T-cell (primary cell): ENCODE results near the gene PRKCZ. TPM values are rescaled to one million over a fixed set of nuclear protein-coding genes. Genes with fewer than 3 reads are reported as not detected.

Source experiments
- ATAC-seq, 4 experiments: fragments of 200-7000 bp in 3 of 4; fragments of 150-1000 bp in 1 of 4; cut with Tn5 transposase; replicated peaks in 1 of 4; 1 replicate in 3 of 4; 2 replicates in 1 of 4; pipeline ENCODE4 v1.10.0; 2021; ENCODE audit warnings: moderate library complexity in 3 of 4, mild to moderate bottlenecking in 2 of 4, moderate number of reproducible peaks in 1 of 4
- CTCF ChIA-PET, 2 donors: fragments of 300-600 bp; sonication (Branson Sonifier 250); formaldehyde crosslinking; loops; one replicate each; lab custom pipeline; 2022; ENCODE audit warnings: antibody characterized with exemption in 2 of 2; lab: Charles Lee
- POLR2A ChIA-PET, 2 donors: fragments of 300-600 bp; sonication (Branson Sonifier 250); formaldehyde crosslinking; loops; one replicate each; lab custom pipeline; 2022; ENCODE audit warnings: antibody characterized with exemption in 2 of 2; lab: Charles Lee
- DNase-seq, 35 experiments: peaks; one replicate each; pipeline versions ENCODE4 v3.0.0 to v3.0.0-alpha.2; 2013 to 2023
- H3K27ac ChIP-seq: one replicate; pipeline ENCODE4 v1.5.1; 2013; ENCODE audit warnings: low read length
- H3K27me3 ChIP-seq, 2 experiments: replicated peaks in 1 of 2; 1 replicate in 1 of 2; 2 replicates in 1 of 2; pipeline versions ENCODE4 v1.6.1 to v1.7.0; 2013; ENCODE audit warnings: low read length in 1 of 2, mixed read lengths in 1 of 2; ENCODE audit not compliant: control insufficient read depth in 2 of 2, insufficient read depth in 2 of 2; ENCODE audit errors: extremely low read depth in 1 of 2
- H3K36me3 ChIP-seq, 2 donors: 1 replicate in 1 of 2; 2 replicates in 1 of 2; pipeline versions ENCODE4 v1.6.1 to v1.7.0; 2013; ENCODE audit warnings: low read length in 1 of 2; ENCODE audit not compliant: control insufficient read depth in 2 of 2, insufficient read depth in 1 of 2; ENCODE audit errors: extremely low read depth in 1 of 2
- H3K4me1 ChIP-seq, 2 experiments: 1 replicate in 1 of 2; 2 replicates in 1 of 2; pipeline versions ENCODE4 v1.6.1 to v1.7.0; 2013; ENCODE audit warnings: low read length in 2 of 2, mixed read lengths in 1 of 2; ENCODE audit not compliant: insufficient read depth in 2 of 2, control insufficient read depth in 1 of 2; ENCODE audit errors: extremely low read depth in 1 of 2
- H3K4me3 ChIP-seq, 2 donors: 1 replicate in 1 of 2; 2 replicates in 1 of 2; pipeline versions ENCODE4 v1.5.1 to v1.7.0; 2013; ENCODE audit warnings: mild to moderate bottlenecking in 2 of 2, low read length in 1 of 2, moderate library complexity in 1 of 2; ENCODE audit not compliant: control insufficient read depth in 1 of 2; ENCODE audit errors: extremely low read depth in 1 of 2
- H3K9me3 ChIP-seq: 2 replicates; pipeline ENCODE4 v1.7.0; 2013
- H3K27ac Mint-ChIP-seq, 2 donors: one replicate each; pipeline ENCODE4 v1.8.0; 2020 to 2021; ENCODE audit warnings: mild to moderate bottlenecking in 2 of 2, mixed read lengths in 2 of 2
- H3K27me3 Mint-ChIP-seq, 2 donors: one replicate each; pipeline ENCODE4 v1.8.0; 2021 to 2022; ENCODE audit warnings: mixed read lengths in 2 of 2
- H3K36me3 Mint-ChIP-seq: one replicate; pipeline ENCODE4 v1.8.0; 2021; ENCODE audit warnings: mixed read lengths
- H3K4me1 Mint-ChIP-seq, 3 donors: one replicate each; pipeline ENCODE4 v1.8.0; 2020 to 2022; ENCODE audit warnings: mixed read lengths in 3 of 3, mild to moderate bottlenecking in 1 of 3
- H3K4me3 Mint-ChIP-seq, 3 donors: one replicate each; pipeline ENCODE4 v1.8.0; 2020 to 2022; ENCODE audit warnings: mild to moderate bottlenecking in 3 of 3, mixed read lengths in 3 of 3, moderate library complexity in 3 of 3
- H3K9me3 Mint-ChIP-seq, 3 donors: one replicate each; pipeline ENCODE4 v1.8.0; 2020 to 2022; ENCODE audit warnings: mixed read lengths in 3 of 3
- WGBS: methylation state at CpG from one replicate; pipeline ENCODE4 v1.1.5; 2013; ENCODE audit warnings: missing lambda C conversion rate; ENCODE audit not compliant: insufficient coverage; 5-methylcytosine and 5-hydroxymethylcytosine counted together
- total RNA-seq, 35 experiments: library from RNA in 6 of 35; stranded (reverse) in 6 of 35; fragments of 120-200 nt in 1 of 35; gene quantifications; one replicate each; pipeline versions ENCODE4 v1.2.1 to v1.2.4 and lab custom pipeline; 2013 to 2026

PRKCZ gene
- total RNA-seq, 5 donors from 2014 or later (not counting 1 experiment from before 2014, with no cell fraction given): 27.5 to 36.9 (median 31.0) TPM

DNA sequence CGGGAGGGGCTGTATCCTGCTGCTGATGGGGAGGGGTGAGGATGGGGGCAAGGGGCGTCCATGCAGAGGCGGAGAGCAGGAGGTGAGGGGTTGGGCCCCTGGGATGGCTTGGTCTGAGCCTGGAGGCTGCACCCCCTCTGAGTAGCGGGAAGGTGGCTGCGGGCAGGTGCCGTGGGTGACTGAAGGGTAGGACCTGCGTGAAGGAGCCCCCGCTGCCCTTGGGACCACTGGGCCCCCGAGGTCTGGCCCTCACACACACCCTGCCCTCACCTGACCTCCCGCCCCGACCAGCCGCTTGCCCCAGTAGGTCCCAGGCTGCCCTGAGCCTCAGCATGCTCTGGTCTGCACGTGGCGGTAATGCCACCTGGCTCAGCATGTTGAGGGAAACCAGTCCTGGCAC is 165.1 kb downstream of the PRKCZ start:
- H3K27me3 ChIP-seq: peaks cover 0 to 36% of the 10 kb centered on the region in 2 experiments
- no peaks in the 10 kb centered on the region for H3K36me3 ChIP-seq
- Mint-ChIP-seq H3K4me1 (peaks cover 2 to 10% (median 6%) of the 10 kb centered on the region in 3 donors), H3K36me3 (no peaks in the 10 kb centered on the region), H3K9me3 (peaks cover 0 to 7% (median 5%) of the 10 kb centered on the region in 3 donors), H3K4me3 (no peak overlapping the region), H3K27me3 (no peaks in the 10 kb centered on the region), H3K27ac (no peak overlapping the region)
- POLR2A ChIA-PET: no interaction called here
- no peak for ATAC-seq
- no peak for DNase-seq
- H3K4me1 ChIP-seq: peaks cover 3 to 18% of the 10 kb centered on the region in 2 experiments
- CTCF ChIA-PET: no interaction called here
- H3K9me3 ChIP-seq: no peaks in the 10 kb centered on the region
- H3K27ac ChIP-seq: no peak overlapping the region
- 94% methylated on average over 14 of the region's 14 CpGs for WGBS
- no peak overlapping the region for H3K4me3 ChIP-seq

GRCh38 chr1:2215909-2216766 is 165.9 kb downstream of the PRKCZ start:
- CTCF ChIA-PET: no interaction called here
- H3K9me3 ChIP-seq: no peaks in the 10 kb centered on the region
- POLR2A ChIA-PET: no interaction called here
- H3K27me3 ChIP-seq: peaks cover 0 to 36% of the 10 kb centered on the region in 2 experiments
- WGBS: 94% methylated on average over 22 of the region's 25 CpGs
- Mint-ChIP-seq H3K27me3 (no peaks in the 10 kb centered on the region), H3K27ac (no peak overlapping the region), H3K9me3 (peaks cover 0 to 7% (median 5%) of the 10 kb centered on the region in 3 donors), H3K4me1 (peaks cover 2 to 10% (median 6%) of the 10 kb centered on the region in 3 donors), H3K36me3 (no peaks in the 10 kb centered on the region), H3K4me3 (no peak overlapping the region)
- H3K36me3 ChIP-seq: no peaks in the 10 kb centered on the region
- ATAC-seq (no peak), DNase-seq (no peak)
- H3K4me3 ChIP-seq: no peak overlapping the region
- peaks cover 3 to 18% of the 10 kb centered on the region in 2 experiments for H3K4me1 ChIP-seq
- no peak overlapping the region for H3K27ac ChIP-seq

GRCh38 chr1:2216767-2217058 is 166.5 kb downstream of the PRKCZ start:
- no peaks in the 10 kb centered on the region for H3K27me3 Mint-ChIP-seq
- Histone ChIP-seq H3K36me3 (no peaks in the 10 kb centered on the region), H3K27ac (no peak overlapping the region), H3K4me3 (no peak overlapping the region), H3K4me1 (peaks cover 3 to 18% of the 10 kb centered on the region in 2 experiments), H3K9me3 (no peaks in the 10 kb centered on the region), H3K27me3 (peaks cover 0 to 36% of the 10 kb centered on the region in 2 experiments)
- no peak for DNase-seq
- ChIA-PET POLR2A (no interaction called here), CTCF (no interaction called here)
- ATAC-seq: no peak
- peaks cover 2 to 10% (median 6%) of the 10 kb centered on the region in 3 donors for H3K4me1 Mint-ChIP-seq
- H3K4me3 Mint-ChIP-seq: no peak overlapping the region
- no peak overlapping the region for H3K27ac Mint-ChIP-seq
- no peaks in the 10 kb centered on the region for H3K36me3 Mint-ChIP-seq
- 82% methylated on average over 5 of the region's 7 CpGs for WGBS
- peaks cover 0 to 7% (median 5%) of the 10 kb centered on the region in 3 donors for H3K9me3 Mint-ChIP-seq

DNA sequence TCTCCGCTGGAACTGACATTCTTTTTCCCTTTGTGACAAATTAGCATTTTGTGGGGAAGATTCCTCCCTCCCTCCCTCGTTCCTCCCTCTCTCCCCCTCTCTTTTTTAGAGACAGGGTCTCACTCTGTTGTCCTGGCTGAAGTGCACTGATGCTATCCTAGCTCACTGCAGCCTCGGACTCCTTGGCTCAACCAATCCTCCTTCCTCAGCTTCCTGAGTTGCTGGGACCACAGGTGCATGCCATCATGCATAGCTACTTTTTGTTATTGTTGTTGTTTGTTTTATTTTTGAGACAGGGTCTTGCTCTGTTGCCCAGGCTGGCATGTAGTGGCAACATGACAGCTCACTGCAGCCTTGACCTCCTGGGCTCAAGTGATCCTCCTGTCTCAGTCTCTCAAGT is 171.1 kb downstream of the PRKCZ start:
- ATAC-seq (no peak), DNase-seq (no peak)
- no peaks in the 10 kb centered on the region for H3K9me3 ChIP-seq
- H3K4me1 Mint-ChIP-seq: peaks cover 2 to 8% (median 6%) of the 10 kb centered on the region in 3 donors
- H3K4me3 Mint-ChIP-seq: no peak overlapping the region
- no peak overlapping the region for H3K4me3 ChIP-seq
- peaks cover 0 to under 1% of the 10 kb centered on the region in 2 experiments for H3K27me3 ChIP-seq
- CTCF ChIA-PET: no interaction called here
- WGBS: no CpG with 5 or more reads among the region's 3 CpGs
- no peaks in the 10 kb centered on the region for H3K27me3 Mint-ChIP-seq
- POLR2A ChIA-PET: interaction anchor here in 1 of 2 donors (0.7 kb wide), 1 partner anchor 73 kb away, joined by 21 read pairs; no protein-coding TSS in a partner anchor
- no peaks in the 10 kb centered on the region for H3K36me3 Mint-ChIP-seq
- no peak overlapping the region for H3K27ac ChIP-seq
- peaks cover 0 to 2% of the 10 kb centered on the region in 2 experiments for H3K4me1 ChIP-seq
- peaks cover 0 to 7% (median 5%) of the 10 kb centered on the region in 3 donors for H3K9me3 Mint-ChIP-seq
- H3K36me3 ChIP-seq: no peaks in the 10 kb centered on the region
- peak overlapping the region in 1 of 2 donors; percentile 68 for H3K27ac Mint-ChIP-seq

- ChIA-PET CTCF (no interaction called here), POLR2A (no interaction called here)
- Histone ChIP-seq H3K36me3 (no peaks in the 10 kb centered on the region), H3K27ac (no peak overlapping the region), H3K4me3 (no peak overlapping the region), H3K9me3 (no peaks in the 10 kb centered on the region), H3K27me3 (no peaks in the 10 kb centered on the region), H3K4me1 (peaks cover 0 to 12% of the 10 kb centered on the region in 2 experiments)
- H3K4me1 Mint-ChIP-seq: peaks cover under 1 to 8% (median 3%) of the 10 kb centered on the region in 3 donors
- 90% methylated on average over 2 of the region's 7 CpGs for WGBS
- H3K4me3 Mint-ChIP-seq: no peak overlapping the region
- H3K9me3 Mint-ChIP-seq: peaks cover 0 to under 1% (median 0%) of the 10 kb centered on the region in 3 donors
- no peaks in the 10 kb centered on the region for H3K27me3 Mint-ChIP-seq
- no peak overlapping the region for H3K27ac Mint-ChIP-seq
- H3K36me3 Mint-ChIP-seq: peaks cover 3% of the 10 kb centered on the region
- DNase-seq (no peak), ATAC-seq (no peak)
Observed at GRCh38 chr1:2224170-2224584, 174.0 kb downstream of the PRKCZ start.

DNA sequence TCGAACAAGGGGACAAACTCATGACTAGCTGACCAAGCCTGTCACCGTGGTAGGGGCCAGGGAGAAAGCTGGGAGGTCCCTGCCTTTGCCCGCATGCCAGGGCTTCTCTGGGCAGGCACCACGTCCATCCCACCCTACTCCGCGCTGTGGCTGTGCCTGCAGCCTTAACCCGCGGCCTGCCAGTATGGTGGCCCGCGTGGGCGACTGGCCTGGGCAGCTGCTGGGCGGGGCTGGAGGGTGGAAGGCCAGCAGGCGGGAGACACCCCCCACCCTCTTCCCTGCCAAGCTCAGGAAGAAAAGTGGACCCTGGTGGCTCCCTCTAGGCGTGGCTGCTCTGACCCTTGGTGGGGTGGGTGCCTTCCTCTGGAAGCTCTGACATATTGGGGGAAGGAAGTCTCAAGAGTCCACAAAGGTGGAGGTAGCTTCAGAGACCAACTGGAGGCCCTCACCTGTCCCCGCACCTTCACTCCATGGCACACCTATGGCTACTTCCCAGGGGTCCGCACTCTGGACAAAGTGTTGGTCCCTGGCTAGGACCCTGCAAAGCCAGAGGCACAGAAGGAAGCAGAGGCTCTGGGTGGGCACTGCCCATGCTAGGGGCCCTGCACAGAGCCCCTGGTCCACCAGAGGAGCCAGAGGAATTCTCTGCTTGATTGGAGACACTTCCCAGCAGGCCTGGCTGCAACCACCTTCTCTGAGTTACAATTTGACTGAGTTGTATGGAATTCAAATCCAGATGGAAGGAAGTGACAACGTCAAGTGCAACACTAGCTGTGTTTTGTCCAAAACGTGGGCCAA is 174.6 kb downstream of the PRKCZ start:
- Mint-ChIP-seq H3K36me3 (peaks cover 3% of the 10 kb centered on the region), H3K27ac (no peak overlapping the region)

More for the DNA sequence above, 174.6 kb downstream of the PRKCZ start:
- no peaks in the 10 kb centered on the region for H3K27me3 ChIP-seq
- Mint-ChIP-seq H3K4me3 (no peak overlapping the region), H3K4me1 (peaks cover 3 to 8% (median 4%) of the 10 kb centered on the region in 3 donors), H3K27me3 (no peaks in the 10 kb centered on the region), H3K9me3 (no peaks in the 10 kb centered on the region)
- CTCF ChIA-PET: interaction anchor here in 1 of 2 donors (0.6 to 0.7 kb wide), 2 partner anchors 30 to 293 kb away, joined by 4 to 5 read pairs; partner anchors contain the start of gene FAAP20
- no peaks in the 10 kb centered on the region for H3K36me3 ChIP-seq
- no peak overlapping the region for H3K27ac ChIP-seq
- H3K4me3 ChIP-seq: no peak overlapping the region
- DNase-seq (no peak), ATAC-seq (no peak)
- no peaks in the 10 kb centered on the region for H3K9me3 ChIP-seq
- peaks cover 0 to 19% of the 10 kb centered on the region in 2 experiments for H3K4me1 ChIP-seq
- POLR2A ChIA-PET: no interaction called here
- WGBS: 93% methylated on average over 11 of the region's 18 CpGs
